Osteoblast (primary cell): ENCODE data around the gene PIP5K1B. TPM values are rescaled to one million over a fixed set of nuclear protein-coding genes. Genes with fewer than 3 reads are reported as not detected.

Experiments used
- DNase-seq: peaks from one replicate; pipeline ENCODE4 v3.0.0; 2011; ENCODE audit warnings: low spot score, mixed read lengths; ENCODE audit not compliant: insufficient read length; ENCODE audit errors: missing footprints
- H2AFZ ChIP-seq: 2 replicates; pipeline ENCODE4 v1.6.0; 2011; ENCODE audit warnings: mild to moderate bottlenecking, low read length
- H3K27ac ChIP-seq: 2 replicates; pipeline ENCODE4 v1.5.1; 2011; ENCODE audit warnings: mild to moderate bottlenecking, low read depth, low read length, moderate library complexity
- H3K27me3 ChIP-seq: 2 replicates; pipeline ENCODE4 v1.6.0; 2012; ENCODE audit warnings: mild to moderate bottlenecking, control low read depth, inconsistent platforms, low read length, moderate library complexity; ENCODE audit not compliant: insufficient read depth
- H3K36me3 ChIP-seq: 2 replicates; pipeline ENCODE4 v1.5.1; 2011; ENCODE audit warnings: mild to moderate bottlenecking, low read length, control low read depth, moderate library complexity; ENCODE audit not compliant: insufficient read depth
- H3K4me1 ChIP-seq: 2 replicates; pipeline ENCODE4 v1.5.1; 2011; ENCODE audit warnings: mild to moderate bottlenecking, low read length, control low read depth, moderate library complexity; ENCODE audit not compliant: insufficient read depth
- H3K4me2 ChIP-seq: 2 replicates; pipeline ENCODE4 v1.6.0; 2011; ENCODE audit warnings: mild to moderate bottlenecking, low read length; ENCODE audit not compliant: insufficient read depth
- H3K4me3 ChIP-seq: fragments of 200-600 bp; sonication (generic); 3 replicates; pipeline ENCODE4 v1.5.1; 2012; ENCODE audit warnings: mild to moderate bottlenecking, low read length, inconsistent platforms; ENCODE audit not compliant: insufficient read depth
- H3K79me2 ChIP-seq: 2 replicates; pipeline ENCODE4 v1.6.0; 2012; ENCODE audit warnings: mild to moderate bottlenecking, low read length, control low read depth, inconsistent platforms; ENCODE audit not compliant: insufficient read depth
- H3K9me3 ChIP-seq: 2 replicates; pipeline ENCODE4 v1.5.1; 2011; ENCODE audit warnings: low read depth, low read length, control low read depth
- H4K20me1 ChIP-seq: 2 replicates; pipeline ENCODE4 v1.6.0; 2012; ENCODE audit warnings: mild to moderate bottlenecking, low read length, control low read depth; ENCODE audit not compliant: insufficient read depth
- CTCF ChIP-seq: IDR thresholded peaks from 2 replicates; pipeline ENCODE4 v1.5.1; 2011; ENCODE audit warnings: mild to moderate bottlenecking, low read depth, low read length, moderate library complexity; ENCODE audit errors: extremely low read depth
- total RNA-seq: library from RNA; depleted of rRNA; stranded (reverse); fragments of >200 nt; gene quantifications from 2 replicates; pipeline ENCODE4 v1.2.3, GENCODE V29; 2012

Gene PIP5K1B
- total RNA-seq, 1 donor: not detected

- H3K4me3 ChIP-seq: no peak overlapping the region
- no peak overlapping the region for H3K4me2 ChIP-seq
- H3K36me3 ChIP-seq: no peaks in the 10 kb centered on the region
- H3K27me3 ChIP-seq: no peaks in the 10 kb centered on the region
- no peaks in the 10 kb centered on the region for H3K79me2 ChIP-seq
- no peaks in the 10 kb centered on the region for H4K20me1 ChIP-seq
- no peaks in the 10 kb centered on the region for H3K9me3 ChIP-seq
- no peak overlapping the region for H3K27ac ChIP-seq
- H3K4me1 ChIP-seq: no peaks in the 10 kb centered on the region
- no peak for DNase-seq
- H2AFZ ChIP-seq: no peak overlapping the region
- TF ChIP-seq CTCF: no peak
These were observed 164.0 kb downstream of the PIP5K1B start for GRCh38 chr9:68869022-68869421.

GRCh38 chr9:68870086-68870485 lies 165.0 kb downstream of the PIP5K1B start:
- no peak overlapping the region for H3K27ac ChIP-seq
- no peak for DNase-seq
- H3K79me2 ChIP-seq: no peaks in the 10 kb centered on the region
- H3K4me2 ChIP-seq: no peak overlapping the region
- no peak overlapping the region for H2AFZ ChIP-seq
- no peaks in the 10 kb centered on the region for H3K27me3 ChIP-seq
- H3K4me1 ChIP-seq: no peaks in the 10 kb centered on the region
- TF ChIP-seq CTCF: no peak
- no peak overlapping the region for H3K4me3 ChIP-seq
- no peaks in the 10 kb centered on the region for H4K20me1 ChIP-seq
- no peaks in the 10 kb centered on the region for H3K9me3 ChIP-seq
- no peaks in the 10 kb centered on the region for H3K36me3 ChIP-seq

- Histone ChIP-seq H3K4me2 (no peak overlapping the region), H3K4me1 (no peaks in the 10 kb centered on the region), H2AFZ (no peak overlapping the region), H3K27ac (no peak overlapping the region), H3K4me3 (no peak overlapping the region), H3K27me3 (no peaks in the 10 kb centered on the region), H3K79me2 (no peaks in the 10 kb centered on the region), H4K20me1 (no peaks in the 10 kb centered on the region), H3K36me3 (no peaks in the 10 kb centered on the region), H3K9me3 (no peaks in the 10 kb centered on the region)
- TF ChIP-seq CTCF: no peak
- no peak for DNase-seq
These were observed 166.2 kb downstream of the PIP5K1B start for GRCh38 chr9:68871236-68871635.

GRCh38 chr9:68872026-68872501 lies 167.0 kb downstream of the PIP5K1B start:
- no peak for TF ChIP-seq CTCF
- no peak overlapping the region for H2AFZ ChIP-seq
- H3K36me3 ChIP-seq: no peaks in the 10 kb centered on the region
- no peaks in the 10 kb centered on the region for H3K79me2 ChIP-seq
- no peaks in the 10 kb centered on the region for H4K20me1 ChIP-seq
- no peak overlapping the region for H3K27ac ChIP-seq
- no peak overlapping the region for H3K4me2 ChIP-seq
- no peaks in the 10 kb centered on the region for H3K9me3 ChIP-seq
- DNase-seq: no peak
- no peaks in the 10 kb centered on the region for H3K27me3 ChIP-seq
- no peak overlapping the region for H3K4me3 ChIP-seq
- H3K4me1 ChIP-seq: no peaks in the 10 kb centered on the region
